Measurements from ENCODE around the gene GPR132. TPM values are rescaled to one million over a fixed set of nuclear protein-coding genes. Genes with fewer than 3 reads are reported as not detected.

Gene GPR132
- total RNA-seq, 6 experiments from 2014 or later, result 0.05 to 0.14 TPM; not detected in 4

DNA sequence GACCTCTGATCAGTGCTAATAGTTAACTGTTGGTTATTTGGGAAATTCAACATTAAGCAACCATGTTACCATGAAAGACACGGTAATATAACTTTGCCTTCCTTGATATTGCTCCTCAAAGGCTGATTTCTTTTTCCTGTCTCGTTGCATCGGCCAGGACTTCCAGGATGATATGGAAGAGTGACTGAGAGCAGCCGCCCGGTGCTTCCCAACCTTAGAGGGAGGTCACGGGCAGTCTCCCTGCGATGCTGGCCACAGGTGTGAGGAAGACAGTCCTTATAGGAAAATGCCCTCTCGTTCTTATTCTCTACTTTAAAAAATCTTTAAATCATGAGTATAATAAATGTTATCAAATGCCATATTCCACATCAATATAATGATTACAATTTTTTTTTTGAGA, 33.1 kb upstream of the GPR132 start:
- peaks cover 6% of the 10 kb centered on the region; the same call in 1 of the 2 replicates for H3K4me1 Mint-ChIP-seq (ENCODE audit: low read depth)
- H3K27me3 Mint-ChIP-seq (ENCODE audit: insufficient read depth), result peaks cover 18% of the 10 kb centered on the region

DNA sequence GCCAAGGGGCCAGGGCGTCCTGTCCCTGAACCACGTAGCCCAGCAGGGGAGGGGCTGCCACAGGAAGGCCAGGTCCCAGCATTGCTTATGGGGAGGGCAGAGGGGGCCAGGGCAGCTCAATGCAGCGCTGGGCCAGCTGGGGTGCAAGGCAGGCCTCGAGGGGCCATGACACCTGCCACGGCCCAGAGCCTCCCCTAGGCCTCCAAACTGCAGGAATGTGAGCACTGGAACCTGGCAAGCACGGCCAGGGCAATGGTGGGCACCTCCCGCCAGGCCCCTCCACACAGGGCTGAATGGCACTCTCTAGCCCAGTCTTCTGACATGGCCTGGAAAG, 32.5 kb upstream of the GPR132 start:
- Mint-ChIP-seq H3K4me3 (no peak overlapping the region), H3K36me3 (ENCODE audit: low read depth) (peaks cover 4% of the 10 kb centered on the region; the same call in 1 of the 2 replicates), H3K4me1 (ENCODE audit: low read depth) (peaks cover 6% of the 10 kb centered on the region; the same call in 1 of the 2 replicates)

More for the DNA sequence above, 33.1 kb upstream of the GPR132 start:
- no peak for DNase-seq
- Mint-ChIP-seq H3K36me3 (ENCODE audit: low read depth) (peaks cover 4% of the 10 kb centered on the region; the same call in 1 of the 2 replicates), H3K9me3 (peaks cover 5% of the 10 kb centered on the region; the same call in 1 of the 2 replicates), H3K27ac (no peak overlapping the region), H3K4me3 (no peak overlapping the region)
- TF ChIP-seq, protein P1, sequence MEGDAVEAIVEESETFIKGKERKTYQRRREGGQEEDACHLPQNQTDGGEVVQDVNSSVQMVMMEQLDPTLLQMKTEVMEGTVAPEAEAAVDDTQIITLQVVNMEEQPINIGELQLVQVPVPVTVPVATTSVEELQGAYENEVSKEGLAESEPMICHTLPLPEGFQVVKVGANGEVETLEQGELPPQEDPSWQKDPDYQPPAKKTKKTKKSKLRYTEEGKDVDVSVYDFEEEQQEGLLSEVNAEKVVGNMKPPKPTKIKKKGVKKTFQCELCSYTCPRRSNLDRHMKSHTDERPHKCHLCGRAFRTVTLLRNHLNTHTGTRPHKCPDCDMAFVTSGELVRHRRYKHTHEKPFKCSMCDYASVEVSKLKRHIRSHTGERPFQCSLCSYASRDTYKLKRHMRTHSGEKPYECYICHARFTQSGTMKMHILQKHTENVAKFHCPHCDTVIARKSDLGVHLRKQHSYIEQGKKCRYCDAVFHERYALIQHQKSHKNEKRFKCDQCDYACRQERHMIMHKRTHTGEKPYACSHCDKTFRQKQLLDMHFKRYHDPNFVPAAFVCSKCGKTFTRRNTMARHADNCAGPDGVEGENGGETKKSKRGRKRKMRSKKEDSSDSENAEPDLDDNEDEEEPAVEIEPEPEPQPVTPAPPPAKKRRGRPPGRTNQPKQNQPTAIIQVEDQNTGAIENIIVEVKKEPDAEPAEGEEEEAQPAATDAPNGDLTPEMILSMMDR (IDR thresholded peaks at IDR 0.05), result no peak

GRCh38 chr14:105096206-105096875, 31.1 kb upstream of the GPR132 start:
- Mint-ChIP-seq H3K4me3 (no peak overlapping the region), H3K4me1 (ENCODE audit: low read depth) (peaks cover 17% of the 10 kb centered on the region), H3K36me3 (ENCODE audit: low read depth) (peaks cover 4% of the 10 kb centered on the region; the same call in 1 of the 2 replicates), H3K27ac (no peak overlapping the region), H3K9me3 (peaks cover 5% of the 10 kb centered on the region; the same call in 1 of the 2 replicates), H3K27me3 (ENCODE audit: insufficient read depth) (peaks cover 9% of the 10 kb centered on the region)
- TF ChIP-seq, protein P1 (IDR thresholded peaks at IDR 0.05), result no peak
- no peak for DNase-seq

More for the DNA sequence above, 32.5 kb upstream of the GPR132 start:
- no peak overlapping the region for H3K27ac Mint-ChIP-seq
- TF ChIP-seq, protein P1 (IDR thresholded peaks at IDR 0.05), result no peak
- peaks cover 16% of the 10 kb centered on the region for H3K27me3 Mint-ChIP-seq (ENCODE audit: insufficient read depth)
- DNase-seq, result no peak
- H3K9me3 Mint-ChIP-seq, result peaks cover 5% of the 10 kb centered on the region; the same call in 1 of the 2 replicates

DNA sequence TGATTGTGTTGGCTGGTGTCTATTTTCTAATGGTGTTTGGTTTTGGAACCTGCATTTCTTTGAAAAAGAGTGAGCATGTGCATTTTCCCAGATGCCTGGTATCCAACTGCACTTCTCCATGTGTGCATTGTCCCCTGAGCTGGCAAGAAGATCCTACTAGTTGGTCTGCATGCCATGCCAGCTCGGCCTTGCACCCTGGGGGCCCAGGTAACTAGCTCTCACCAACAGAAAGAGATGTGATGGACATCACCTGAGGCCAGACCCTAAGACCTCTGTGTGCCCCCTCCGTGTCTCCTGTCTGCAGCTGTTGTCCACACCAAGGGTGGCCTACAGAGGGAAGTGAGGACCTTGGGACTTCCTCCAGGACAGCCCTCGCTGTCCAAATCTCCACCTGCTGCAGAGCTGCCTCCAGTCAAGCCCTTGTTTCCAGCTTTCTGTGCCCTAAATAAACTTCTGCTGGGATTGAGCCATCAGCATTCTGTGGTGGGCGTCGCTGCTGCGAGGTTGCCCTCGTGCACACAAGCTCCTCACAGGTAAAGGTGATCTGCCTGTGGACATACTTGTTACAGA, 30.1 kb upstream of the GPR132 start:
- TF ChIP-seq, protein P1 (IDR thresholded peaks at IDR 0.05), result no peak
- H3K27me3 Mint-ChIP-seq (ENCODE audit: insufficient read depth), result peaks cover 3% of the 10 kb centered on the region
- H3K4me3 Mint-ChIP-seq, result no peak overlapping the region
- no peak for DNase-seq
- H3K27ac Mint-ChIP-seq, result no peak overlapping the region
- peaks cover 23% of the 10 kb centered on the region for H3K4me1 Mint-ChIP-seq (ENCODE audit: low read depth)
- peaks cover 5% of the 10 kb centered on the region; the same call in 1 of the 2 replicates for H3K9me3 Mint-ChIP-seq
- H3K36me3 Mint-ChIP-seq (ENCODE audit: low read depth), result peaks cover 4% of the 10 kb centered on the region; the same call in 1 of the 2 replicates

DNA sequence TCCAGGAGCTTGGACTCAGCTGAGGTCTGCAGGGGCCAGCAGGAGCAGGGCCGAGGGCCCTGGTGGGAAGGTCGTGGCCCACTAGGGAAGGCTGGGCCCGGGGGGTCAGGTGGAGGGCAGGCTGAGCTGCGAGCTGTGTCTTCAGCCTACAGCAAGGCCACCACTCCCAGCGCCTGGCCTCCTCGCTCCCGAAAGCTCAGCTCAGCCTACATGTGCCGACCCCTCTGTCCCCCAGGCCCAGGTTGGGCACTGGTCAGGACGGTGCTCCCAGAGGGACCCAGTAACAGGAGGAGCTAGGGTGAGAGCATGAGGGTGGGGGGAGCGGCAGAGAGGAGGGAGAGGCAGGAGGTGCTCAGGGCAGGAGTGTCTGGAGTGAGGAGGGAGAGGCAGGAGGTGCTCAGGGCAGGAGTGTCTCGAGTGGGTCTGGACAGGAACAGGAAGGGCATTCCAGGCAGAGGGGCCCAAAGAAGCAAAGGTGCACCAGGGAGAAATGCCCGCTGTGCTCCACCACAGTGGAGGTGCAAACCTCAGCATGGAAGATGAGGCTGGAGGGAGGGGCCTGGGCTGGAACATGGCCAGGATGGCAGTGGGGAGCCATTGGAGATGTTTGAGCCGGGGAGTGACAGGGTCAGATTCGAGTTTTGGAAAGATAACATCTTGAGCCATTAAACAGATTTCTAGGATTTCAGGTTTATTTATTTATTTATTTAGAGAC, 29.1 kb upstream of the GPR132 start:
- peaks cover 3% of the 10 kb centered on the region for H3K27me3 Mint-ChIP-seq (ENCODE audit: insufficient read depth)

More for the DNA sequence above, 29.1 kb upstream of the GPR132 start:
- peak overlapping the region; percentile 31; the same call in 1 of the 2 replicates for H3K27ac Mint-ChIP-seq
- H3K4me3 Mint-ChIP-seq, result peak overlapping the region; percentile 77
- peaks cover 23% of the 10 kb centered on the region for H3K4me1 Mint-ChIP-seq (ENCODE audit: low read depth)
- H3K36me3 Mint-ChIP-seq (ENCODE audit: low read depth), result no peaks in the 10 kb centered on the region; the same call in 1 of the 2 replicates
- DNase-seq, result no peak
- TF ChIP-seq, protein P1 (IDR thresholded peaks at IDR 0.05), result no peak
- no peaks in the 10 kb centered on the region; the same call in 1 of the 2 replicates for H3K9me3 Mint-ChIP-seq

Data from HFFc6 (cell line).